ENCODE measurements around the gene BOK. TPM values are rescaled to one million over a fixed set of nuclear protein-coding genes. Genes with fewer than 3 reads are reported as not detected.
A peak's percentile ranks its signal among the peaks of the same experiment; 100 is the strongest.

BOK gene
- 28.6 and 35.9 TPM in 2 replicates for total RNA-seq

GRCh38 chr2:241558532-241559322 lies at the start of gene BOK:
Gene BOK, plus strand, starts transcription at chr2:241558745. Its CDS starts 739 bp downstream, at chr2:241559484.

Small RNAs within 50 kb of the gene (small RNA-seq; reads per million reads assigned to genes)
- 1.8 reads per million, percentile 45 among the genes with 10 or more reads in this experiment for gene RNA5SP122

Other genes starting within 250 kb of the BOK start
- gene HDLBP, start 243.1 kb upstream of the BOK start, total RNA-seq = 645 and 663 TPM in 2 replicates
- gene SEPTIN2, start 242.8 kb upstream of the BOK start, total RNA-seq = 564 and 732 TPM in 2 replicates
- gene FARP2, start 202.5 kb upstream of the BOK start, total RNA-seq = 45.5 and 49.5 TPM in 2 replicates
- 261 and 295 TPM in 2 replicates for gene STK25, start 50.2 kb upstream of the BOK start, total RNA-seq
- gene THAP4, start 78.4 kb downstream of the BOK start, total RNA-seq = 34.8 and 45.0 TPM in 2 replicates
- 49.3 and 52.5 TPM in 2 replicates for gene ATG4B, start 78.9 kb downstream of the BOK start, total RNA-seq
- 60.6 and 64.4 TPM in 2 replicates for gene DTYMK, start 128.1 kb downstream of the BOK start, total RNA-seq
- gene ING5, start 143.3 kb downstream of the BOK start, total RNA-seq = 18.0 and 19.3 TPM in 2 replicates
- 9.2 and 10.1 TPM in 2 replicates for gene D2HGDH, start 175.9 kb downstream of the BOK start, total RNA-seq
- gene GAL3ST2, start 218.1 kb downstream of the BOK start, total RNA-seq = not detected in 2 replicates